ENCODE measurements around the gene EXOSC2.

DNA sequence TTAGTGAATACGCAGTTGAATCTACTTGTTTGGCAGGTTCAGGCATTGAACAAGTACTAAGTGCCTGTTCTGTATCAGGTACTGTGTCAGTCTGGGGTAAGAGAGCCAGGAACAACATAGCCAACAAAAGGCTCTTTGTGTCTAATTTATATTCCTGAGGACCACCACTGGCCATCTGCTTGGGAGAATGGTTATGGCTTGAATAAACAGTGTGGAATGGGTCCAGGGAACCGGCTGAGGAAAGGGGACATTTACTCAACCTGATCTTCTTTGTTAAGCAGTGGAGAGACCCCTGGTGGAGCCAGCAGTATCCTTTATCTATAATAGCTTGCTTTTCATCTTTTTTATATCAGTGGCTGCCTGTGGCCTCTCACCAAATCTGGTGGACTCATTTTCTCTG lies 38.6 kb downstream of the EXOSC2 start:
- TF ChIP-seq, protein P1, sequence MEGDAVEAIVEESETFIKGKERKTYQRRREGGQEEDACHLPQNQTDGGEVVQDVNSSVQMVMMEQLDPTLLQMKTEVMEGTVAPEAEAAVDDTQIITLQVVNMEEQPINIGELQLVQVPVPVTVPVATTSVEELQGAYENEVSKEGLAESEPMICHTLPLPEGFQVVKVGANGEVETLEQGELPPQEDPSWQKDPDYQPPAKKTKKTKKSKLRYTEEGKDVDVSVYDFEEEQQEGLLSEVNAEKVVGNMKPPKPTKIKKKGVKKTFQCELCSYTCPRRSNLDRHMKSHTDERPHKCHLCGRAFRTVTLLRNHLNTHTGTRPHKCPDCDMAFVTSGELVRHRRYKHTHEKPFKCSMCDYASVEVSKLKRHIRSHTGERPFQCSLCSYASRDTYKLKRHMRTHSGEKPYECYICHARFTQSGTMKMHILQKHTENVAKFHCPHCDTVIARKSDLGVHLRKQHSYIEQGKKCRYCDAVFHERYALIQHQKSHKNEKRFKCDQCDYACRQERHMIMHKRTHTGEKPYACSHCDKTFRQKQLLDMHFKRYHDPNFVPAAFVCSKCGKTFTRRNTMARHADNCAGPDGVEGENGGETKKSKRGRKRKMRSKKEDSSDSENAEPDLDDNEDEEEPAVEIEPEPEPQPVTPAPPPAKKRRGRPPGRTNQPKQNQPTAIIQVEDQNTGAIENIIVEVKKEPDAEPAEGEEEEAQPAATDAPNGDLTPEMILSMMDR (IDR thresholded peaks at IDR 0.05; ENCODE audit: low read length) = no peak
- no peak for TF ChIP-seq EZH2 (optimal IDR thresholded peaks at IDR 0.05; ENCODE audit: low read depth, low read length)

Measured in MM.1S (cell line).